ENCODE results near the gene HDAC4.

Gene HDAC4

GRCh38 chr2:239276851-239277250 lies 124.0 kb downstream of the HDAC4 start:
- DNase-seq, result no peak

DNA sequence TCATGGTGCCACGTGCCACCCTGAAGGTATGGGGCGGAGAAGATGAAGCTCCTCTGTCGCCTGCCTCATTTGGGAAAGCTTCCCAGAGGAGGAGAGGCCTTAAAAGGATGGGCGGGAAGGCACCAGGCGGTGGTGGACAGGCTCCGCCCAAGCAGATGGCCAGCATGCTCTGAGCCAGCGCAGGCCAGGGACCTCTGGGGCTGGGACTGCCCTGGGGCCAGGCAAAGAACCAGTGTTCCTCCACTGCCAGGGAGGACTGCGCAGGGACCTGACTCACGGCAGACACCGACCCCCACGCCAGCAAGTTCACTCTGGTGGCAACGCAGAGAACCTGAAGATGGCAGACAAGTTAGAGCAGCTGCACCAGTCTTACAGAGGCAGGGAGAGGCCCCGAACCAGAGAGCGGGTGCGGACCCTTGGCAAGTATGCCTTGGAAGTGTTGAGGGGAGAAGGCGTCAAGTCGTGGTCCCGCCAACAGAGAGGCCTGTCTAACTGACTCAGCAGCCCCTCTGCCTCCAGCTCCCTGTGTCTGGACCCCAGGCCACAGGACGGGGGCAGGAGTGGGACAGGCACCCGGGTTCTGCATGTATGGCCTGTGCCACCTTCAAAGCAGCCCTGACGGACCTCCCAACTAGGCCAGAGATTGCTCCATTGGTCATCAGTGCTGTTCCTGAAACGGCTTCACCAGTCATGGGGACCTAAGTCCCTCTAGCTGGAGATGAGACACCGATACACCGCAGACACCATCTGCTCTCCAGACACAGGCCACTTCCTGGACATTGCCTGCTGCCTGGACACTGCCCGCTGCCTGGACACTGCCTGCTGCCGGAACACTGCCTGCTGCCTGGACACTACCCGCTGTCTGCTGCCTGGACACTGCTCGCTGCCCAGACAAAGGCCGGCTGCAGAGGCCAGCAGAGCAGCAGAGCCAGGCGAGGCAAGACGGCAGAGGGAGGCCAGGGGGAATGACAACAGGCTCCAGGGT lies 124.7 kb downstream of the HDAC4 start:
- DNase-seq, result peak in 1 of 3 experiments; percentile 10

DNA sequence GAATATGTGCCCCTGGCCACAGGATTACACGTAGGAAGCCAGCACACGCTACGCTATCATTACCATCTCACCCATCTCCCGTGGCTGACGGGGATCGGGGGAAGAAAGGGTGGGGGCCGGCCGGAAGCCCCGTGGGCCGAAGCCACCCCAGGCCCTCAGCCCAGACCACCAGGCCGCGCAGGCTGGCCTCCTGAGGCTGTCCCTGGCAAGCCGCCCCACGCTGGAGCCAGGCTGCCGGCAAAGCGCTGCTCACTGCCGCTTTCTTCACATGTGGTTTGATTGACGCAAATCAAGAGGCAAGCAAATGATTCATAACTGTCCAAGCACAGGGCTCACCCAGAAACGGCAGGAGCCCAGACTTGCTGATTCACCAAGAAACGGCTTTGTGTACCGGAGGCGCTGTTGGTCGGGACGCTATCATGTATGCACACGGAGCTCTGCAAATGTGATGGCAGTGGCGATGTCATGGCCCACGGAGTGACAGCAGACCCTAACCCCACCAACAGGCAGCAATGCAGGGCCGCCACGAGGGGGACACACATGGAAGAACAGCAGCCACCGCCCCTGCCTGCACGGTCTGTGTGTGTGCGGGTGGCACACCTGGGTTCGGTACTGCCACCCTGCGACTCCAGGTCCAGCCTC lies 125.7 kb downstream of the HDAC4 start:
- peak; percentile 13 to 71 (median 15) for DNase-seq

DNA sequence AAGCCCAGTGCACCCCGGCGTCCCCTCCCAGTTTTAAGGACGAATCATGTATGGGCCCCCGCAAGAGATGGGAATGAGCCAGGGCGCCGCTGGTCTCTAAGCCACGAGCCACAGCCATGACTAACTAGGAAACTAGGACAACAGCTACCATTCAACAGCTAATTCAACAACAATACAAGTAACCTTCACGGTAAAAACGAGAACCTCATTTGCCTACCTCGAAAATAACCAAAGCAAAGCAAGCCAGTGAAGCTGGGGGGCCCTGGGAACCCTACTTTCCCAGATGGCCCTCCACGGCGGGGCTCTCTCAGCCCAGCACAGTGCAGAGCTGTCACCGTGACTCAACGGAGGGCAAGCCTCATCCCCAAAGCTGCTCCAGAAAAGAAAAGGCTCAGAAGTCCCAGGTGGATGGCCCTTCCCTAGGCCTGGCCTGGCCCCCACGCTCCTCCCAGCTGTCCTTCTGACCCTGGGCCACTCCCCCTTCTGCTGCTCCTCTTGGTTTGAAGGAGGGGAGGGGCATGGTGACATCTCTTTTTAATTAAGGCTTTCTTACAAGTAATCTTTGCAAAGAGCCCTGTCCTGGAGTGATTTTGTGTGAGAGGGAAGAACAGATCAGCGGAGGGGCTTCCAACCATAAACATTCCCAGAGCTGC lies 126.3 kb downstream of the HDAC4 start:
- peak in 1 of 3 experiments; percentile 29 for DNase-seq

DNA sequence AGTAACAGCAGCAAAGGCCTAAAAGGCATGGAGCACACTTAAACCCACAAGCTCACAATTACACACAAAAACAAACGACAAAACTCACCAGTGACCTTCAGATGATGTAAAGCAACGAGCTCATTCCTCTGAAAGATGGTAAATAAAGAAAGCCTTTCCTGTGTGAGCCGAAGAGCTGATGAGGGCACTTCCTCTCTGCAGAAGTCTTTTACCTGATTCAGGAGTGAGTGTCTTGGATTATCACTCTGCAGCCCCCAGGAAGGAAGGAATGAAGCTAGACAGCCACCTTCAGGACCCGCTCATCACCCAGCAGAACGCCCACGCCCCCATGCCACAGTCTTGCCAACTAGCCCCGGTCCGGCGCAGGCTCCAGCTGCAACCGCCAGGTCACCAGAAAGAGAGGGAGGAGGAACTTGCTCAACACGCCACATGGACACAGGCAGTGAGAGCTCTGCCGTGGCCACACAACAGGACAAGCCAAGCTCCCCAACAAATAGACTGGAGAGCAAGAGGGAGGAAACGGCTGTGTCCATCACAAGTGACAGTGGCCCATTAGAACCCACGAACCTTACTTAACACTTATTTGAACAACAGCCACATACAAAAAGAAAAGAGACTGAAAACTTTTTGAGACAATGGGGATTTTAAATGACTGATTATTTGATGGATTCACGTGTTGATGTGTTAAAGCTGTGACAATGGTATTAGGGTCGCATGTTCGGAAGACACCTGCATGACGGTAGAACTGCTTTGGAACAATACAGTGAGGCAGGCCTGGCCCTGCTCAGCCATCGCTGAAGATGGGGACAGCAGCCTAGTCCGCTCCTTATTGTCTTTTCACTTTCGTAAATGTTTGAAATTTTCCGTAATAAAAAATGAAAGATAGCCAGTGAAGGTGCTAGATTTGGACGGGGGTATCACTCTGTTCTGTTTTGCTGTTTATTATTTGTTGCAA lies 127.3 kb downstream of the HDAC4 start:
- no peak for DNase-seq

DNA sequence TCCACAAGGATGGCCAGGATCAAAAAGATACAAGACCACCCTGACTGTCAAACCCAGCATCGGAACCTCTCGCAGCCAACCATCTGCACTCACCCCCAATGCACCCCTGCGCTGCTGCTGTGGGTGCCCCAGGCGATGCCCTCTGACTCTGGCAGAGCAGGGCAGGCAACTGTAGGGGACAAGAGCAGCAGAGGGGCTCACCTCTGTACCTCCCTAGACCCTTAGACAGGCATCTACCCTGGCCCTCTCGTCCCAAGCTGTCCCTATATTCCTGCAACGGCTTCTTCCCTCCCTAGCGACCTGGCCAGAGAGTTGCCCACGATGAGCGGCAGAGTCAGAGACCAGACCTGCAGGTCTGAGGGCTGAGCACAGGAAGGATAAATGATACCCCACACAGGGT lies 128.2 kb downstream of the HDAC4 start:
- DNase-seq, result no peak

GRCh38 chr2:239271882-239272281 lies 128.9 kb downstream of the HDAC4 start:
- DNase-seq, result no peak

GRCh38 chr2:239271471-239271870 lies 129.3 kb downstream of the HDAC4 start:
- no peak for DNase-seq

DNA sequence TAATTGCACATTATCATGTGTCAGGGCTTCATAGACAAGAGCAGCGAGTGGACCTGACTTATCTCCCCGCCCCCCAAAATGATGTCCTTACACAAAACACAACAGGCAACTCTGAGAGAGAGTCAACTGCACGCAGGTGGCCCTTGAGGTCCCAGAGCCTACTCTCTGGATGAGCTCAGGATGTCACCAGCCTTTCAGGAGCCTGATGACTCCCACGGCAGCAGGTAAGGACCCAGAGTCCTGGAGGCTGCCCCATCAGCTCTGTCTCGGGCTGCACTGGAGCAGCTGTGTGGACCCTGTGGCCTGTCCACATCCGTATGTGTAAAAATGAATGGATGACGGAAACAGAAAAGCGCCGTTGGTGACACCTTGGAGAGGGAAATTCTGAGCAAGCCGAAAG lies 130.9 kb downstream of the HDAC4 start:
- DNase-seq, result no peak

DNA sequence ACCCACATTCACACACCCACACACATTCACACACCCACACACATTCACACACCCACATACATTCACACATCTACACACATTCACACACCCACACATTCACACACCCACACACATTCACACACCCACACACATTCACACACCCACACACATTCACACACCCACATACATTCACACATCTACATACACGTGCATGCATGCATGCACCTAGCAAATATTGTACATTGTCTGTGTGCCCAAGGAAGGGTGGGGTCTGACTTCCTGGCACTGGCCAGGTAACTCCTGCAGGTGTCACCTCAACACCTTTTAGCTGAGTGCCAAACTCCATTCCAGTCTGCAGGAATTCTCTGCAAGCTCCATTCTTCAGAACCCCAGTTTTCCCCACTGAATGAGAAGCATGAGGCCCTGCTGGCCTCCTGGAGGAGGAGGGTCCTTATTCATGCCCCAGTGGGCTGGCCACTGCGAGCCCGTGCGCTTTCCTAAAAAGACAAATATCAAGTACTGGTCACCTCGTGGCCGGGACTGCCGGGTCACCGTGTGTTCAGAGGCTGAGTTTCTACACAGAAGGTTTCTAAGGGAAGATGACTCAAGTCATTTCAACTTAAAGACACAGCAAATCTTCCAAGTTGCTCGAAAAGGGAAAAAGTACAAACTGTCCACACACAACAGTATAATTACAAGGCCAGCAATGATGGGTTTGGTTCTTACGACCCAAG lies 131.5 kb downstream of the HDAC4 start:
- peak in 1 of 3 experiments; percentile 24 for DNase-seq

DNA sequence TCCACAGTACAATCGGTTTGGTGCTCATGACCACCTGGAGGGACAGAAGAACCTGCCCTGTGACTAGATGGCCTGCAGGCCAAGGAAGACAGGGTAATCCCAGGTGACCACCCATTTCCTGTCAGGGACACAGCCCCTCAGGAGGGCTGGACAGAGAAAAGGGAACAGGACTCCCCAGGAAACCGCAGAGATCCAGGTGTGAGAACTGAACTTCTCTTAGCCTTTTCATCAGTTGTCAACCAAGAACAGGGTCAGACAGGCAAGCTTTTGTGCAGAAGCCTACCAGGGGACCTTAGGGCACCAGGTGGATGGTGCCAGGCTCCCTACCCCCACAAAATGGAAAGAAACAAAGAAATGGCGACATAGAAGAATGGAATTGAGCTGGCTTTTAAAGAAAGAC lies 132.3 kb downstream of the HDAC4 start:
- peak in 1 of 3 experiments; percentile 8 for DNase-seq

DNA sequence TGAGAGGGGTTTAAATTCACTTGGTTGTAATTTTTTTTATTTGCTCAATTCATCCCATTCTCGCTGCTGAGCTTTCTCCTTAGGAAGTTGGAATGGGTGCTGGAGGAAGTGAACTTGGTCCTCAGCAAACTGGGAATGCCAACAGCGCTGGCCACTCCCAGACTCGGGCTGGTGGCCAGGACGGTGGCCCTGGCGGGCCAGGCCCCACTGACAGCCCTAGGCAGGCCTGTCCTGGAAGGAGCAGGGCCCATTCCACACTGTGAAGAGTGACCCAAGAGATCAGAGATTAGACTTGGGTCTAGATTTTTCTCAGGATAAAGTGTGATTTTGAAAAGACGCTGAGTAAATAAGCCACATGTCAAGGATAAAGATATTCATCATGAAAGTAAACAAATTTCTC lies 132.7 kb downstream of the HDAC4 start:
- no peak for DNase-seq

DNA sequence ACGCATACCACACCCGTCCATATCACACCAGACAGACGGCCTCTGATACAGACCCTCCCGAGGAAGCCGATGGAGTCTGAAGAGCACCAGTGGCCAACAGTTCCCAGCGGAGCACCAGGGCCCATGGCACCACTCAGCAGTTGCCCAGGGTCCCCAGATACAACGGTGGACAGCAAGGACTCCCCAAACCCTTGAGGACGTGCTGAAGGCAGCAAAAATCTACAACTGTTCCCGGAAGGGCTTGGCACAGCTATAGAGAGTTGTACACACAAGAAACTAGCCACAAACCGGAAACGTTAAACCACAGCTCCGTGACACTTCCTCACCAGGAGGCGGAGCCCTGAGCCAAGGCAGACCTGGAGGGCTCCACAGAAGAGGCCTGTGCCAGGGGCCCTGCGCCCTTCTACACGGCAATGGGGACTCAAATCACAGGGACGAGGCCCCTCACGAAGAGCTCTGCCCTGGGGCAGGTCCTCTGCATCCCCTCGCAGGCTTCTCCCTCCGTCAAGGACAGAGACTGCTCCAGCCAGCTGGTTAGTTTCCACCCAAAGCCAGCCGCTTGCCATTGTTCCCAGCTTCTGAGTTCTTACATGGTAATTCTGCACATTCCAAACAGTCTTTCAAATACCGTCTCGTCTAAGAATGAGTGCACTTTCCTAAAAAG lies 133.4 kb downstream of the HDAC4 start:
- no peak for DNase-seq

GRCh38 chr2:239266779-239267287 lies 134.0 kb downstream of the HDAC4 start:
- no peak for DNase-seq

DNA sequence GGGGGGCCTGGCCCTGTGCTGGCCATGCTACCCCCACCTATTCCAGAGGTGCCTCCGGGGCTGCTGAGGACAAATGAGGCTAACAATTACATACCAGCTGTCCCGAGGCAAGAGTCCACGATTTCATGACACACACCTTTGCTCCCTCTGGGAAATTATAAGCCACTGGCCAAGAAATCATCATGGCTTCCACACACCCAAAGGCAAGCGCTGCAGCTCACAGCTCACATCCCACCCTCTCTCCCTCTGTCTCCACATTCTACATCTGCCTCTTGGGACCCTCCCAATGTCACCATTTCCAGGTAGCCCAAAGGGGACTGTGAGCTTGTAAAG lies 134.4 kb downstream of the HDAC4 start:
- no peak for DNase-seq

DNA sequence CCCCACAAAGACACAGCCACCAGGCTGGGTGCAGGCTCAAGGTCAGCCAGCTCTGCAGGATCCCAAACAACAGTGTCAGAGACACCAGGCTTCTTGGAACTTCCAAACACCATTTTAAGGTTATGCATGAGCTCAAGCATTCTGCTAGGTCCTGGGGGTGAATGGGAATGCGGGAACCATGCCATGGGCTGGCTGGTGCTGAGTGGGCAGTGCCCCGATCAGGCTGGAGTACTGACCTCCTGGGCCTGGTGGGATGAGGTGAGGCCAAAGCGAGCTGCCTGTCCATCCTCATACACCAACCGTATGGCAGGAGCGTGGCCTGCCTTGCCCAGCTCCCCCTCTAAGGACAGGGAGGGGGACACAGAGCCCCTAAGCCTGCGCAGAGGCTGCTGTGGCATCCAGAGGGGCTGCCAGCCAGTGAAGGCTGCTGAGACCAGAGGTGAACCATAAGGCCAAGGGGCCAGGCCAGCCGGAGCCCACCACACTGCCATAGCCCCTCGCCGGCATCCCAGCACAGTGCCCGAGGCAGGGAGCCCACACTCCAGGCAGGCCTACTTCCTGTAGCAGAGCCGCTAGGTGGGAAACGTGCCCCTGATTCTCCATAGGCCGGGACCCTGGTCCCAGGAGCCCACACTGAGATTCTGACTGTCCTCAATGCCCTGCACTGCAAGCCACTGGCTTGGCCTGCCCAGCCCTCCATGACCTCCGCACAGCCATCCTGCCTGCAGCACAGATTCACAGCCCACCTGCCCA lies 135.0 kb downstream of the HDAC4 start:
- DNase-seq, result no peak

DNA sequence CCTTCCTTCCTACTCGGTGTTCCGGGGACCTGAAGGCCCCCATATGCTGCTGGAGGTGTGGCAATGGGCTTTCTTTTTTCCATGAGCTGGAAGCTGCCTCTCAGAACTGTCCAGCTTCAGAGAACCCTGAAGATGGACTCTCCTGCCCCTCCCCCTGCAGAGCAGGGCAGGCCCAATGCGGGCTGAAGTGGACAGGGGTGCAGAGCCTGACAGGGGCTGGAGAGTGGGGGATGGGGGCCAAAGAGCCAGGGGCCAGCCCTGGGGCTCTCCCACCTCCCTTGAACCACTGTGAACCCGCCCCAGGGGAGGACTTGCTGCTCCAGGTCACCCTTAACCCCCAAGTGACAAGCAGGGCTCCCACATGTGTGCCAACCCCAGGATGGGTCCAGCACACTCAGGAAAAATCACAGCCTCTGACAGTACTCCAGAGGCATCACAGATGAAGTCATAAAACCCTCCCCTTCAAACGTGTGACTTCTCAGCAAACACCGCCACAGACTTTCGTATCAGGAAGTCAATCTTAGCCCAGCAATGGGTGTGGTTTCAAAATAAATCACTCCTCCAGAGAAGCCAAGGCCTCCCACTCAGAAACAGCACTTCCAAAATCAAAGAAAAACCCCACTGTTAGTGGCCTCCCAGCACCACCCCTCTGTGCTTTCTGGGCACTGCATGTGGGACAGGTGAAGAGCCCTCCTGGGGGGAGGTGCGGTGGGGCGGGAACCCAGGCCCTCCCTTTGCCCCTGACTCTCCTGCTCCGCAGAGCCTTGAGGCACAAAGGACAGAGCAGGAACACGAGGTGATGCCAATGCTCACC lies 135.8 kb downstream of the HDAC4 start:
- DNase-seq, result no peak

GRCh38 chr2:239264492-239264837 lies 136.4 kb downstream of the HDAC4 start:
- DNase-seq, result no peak

DNA sequence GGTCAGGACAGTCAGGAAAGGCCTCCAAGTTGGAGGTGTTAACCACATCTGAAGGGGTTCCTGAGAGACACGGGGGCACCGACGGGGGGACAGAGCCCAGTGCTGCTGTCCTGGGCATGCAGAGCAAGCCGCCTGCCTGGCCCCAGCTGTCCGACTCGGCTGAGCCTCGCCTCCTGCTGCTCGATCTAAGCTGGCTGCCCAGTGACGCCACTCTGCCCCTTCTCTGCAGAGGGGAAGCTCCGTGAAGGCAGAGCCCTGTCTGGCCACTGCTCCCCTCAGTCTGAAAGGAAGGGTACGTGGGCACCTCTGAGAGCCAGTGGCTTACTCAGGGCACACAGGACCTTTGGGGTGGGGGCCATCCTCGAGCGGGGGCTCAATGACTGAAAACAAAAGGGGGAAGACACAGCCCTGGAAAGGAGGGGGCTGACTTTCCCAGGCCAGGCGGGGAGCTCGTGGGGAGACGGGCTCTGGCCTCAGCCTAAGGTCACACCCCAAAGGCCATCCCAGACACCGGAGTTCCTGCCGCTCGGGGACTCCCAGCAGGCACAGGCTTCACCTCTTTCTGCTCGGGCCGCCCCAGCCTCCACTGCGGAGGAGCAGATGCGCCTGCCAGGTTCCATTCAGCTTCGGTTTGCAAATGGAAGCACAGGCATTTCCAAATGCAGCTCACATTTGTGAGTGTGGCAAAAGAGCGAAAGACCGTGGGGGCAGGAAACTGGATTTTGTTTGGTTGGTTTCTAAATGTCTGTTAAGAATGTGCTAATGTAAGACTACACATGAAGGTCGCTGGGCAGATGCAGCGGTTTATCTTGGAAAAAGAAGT lies 136.9 kb downstream of the HDAC4 start:
- DNase-seq, result no peak

Measured in NCI-H1417 (cell line).